Measurements from ENCODE around the gene INHBC. TPM values are rescaled to one million over a fixed set of nuclear protein-coding genes. Genes with fewer than 3 reads are reported as not detected.
A peak's percentile ranks its signal among the peaks of the same experiment; 100 is the strongest.

The INHBC gene
- total RNA-seq, 1 experiment from 2014 or later, result not detected

DNA sequence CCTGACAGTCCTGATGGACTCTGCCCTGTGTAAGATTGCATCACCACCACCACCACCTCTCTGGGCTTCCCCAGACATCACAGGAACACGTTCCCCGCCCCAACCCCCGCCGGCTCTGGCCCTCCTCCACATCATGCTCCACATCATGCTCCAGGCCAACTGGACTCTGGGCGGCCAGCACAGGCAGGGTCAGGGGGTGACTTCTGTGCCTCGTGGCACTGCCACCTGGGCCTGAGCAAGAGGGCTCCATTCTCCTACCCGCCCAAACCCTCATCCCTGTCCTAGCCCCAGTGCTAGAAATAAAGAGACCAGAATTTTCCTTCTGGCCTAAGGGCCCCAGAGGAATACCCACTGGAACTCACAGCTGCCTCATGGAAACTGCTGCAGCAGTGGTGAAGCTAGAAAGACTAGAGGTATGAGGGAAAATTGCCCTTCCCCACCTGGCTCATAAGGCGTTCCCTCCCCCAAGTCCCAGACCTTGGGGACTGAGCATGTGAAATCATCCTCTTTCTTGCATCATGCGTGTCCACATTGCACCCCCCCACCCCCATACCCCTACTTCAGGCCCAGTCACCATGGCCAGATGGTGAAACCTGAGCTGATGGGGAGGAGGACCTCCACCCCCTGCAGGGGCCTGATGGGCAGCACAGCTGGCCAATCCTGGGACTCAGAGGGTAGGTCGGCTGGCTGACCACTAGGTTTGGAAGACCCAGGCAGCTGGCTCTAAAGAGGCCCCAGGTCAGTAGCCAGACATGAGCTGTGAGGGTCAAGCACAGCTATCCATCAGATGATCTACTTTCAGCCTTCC, 20.2 kb downstream of the INHBC start, which contains the start of gene INHBE:
INHBE (plus strand) TSS at position 742 of the 808 bp plus-strand sequence. CDS start 230 bp downstream, outside the sequence.
- in situ Hi-C loops (cut with HindIII; ENCODE audit: low pct_unique_long_range_greater_than_20kb, low sequenced_read_pairs) (no loop called here), intact Hi-C loops (cut with micrococcal nuclease; ENCODE audit: unreplicated experiment) (loop anchor here (5.0 kb wide), 2 partner anchors 168 to 192 kb away; no protein-coding TSS in a partner anchor)
- TF ChIP-seq POLR2AphosphoS5 (IDR thresholded peaks at IDR 0.05; ENCODE audit: low read depth, low read length), result no peak
- TF ChIP-seq, protein P1, sequence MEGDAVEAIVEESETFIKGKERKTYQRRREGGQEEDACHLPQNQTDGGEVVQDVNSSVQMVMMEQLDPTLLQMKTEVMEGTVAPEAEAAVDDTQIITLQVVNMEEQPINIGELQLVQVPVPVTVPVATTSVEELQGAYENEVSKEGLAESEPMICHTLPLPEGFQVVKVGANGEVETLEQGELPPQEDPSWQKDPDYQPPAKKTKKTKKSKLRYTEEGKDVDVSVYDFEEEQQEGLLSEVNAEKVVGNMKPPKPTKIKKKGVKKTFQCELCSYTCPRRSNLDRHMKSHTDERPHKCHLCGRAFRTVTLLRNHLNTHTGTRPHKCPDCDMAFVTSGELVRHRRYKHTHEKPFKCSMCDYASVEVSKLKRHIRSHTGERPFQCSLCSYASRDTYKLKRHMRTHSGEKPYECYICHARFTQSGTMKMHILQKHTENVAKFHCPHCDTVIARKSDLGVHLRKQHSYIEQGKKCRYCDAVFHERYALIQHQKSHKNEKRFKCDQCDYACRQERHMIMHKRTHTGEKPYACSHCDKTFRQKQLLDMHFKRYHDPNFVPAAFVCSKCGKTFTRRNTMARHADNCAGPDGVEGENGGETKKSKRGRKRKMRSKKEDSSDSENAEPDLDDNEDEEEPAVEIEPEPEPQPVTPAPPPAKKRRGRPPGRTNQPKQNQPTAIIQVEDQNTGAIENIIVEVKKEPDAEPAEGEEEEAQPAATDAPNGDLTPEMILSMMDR (IDR thresholded peaks at IDR 0.05), result no peak
- Histone ChIP-seq H3K36me3 (ENCODE audit: control insufficient read depth, insufficient read depth, low read length) (no peaks in the 10 kb centered on the region), H3K4me3 (ENCODE audit: low read depth in 2 of 2, low read length in 2 of 2) (no peak within 1 kb of the TSS), H3K27me3 (ENCODE audit: control insufficient read depth, insufficient read depth, low read length) (no peaks in the 10 kb centered on the region), H3K27ac (ENCODE audit: low read length) (peak within 1 kb of the TSS; percentile 13; the same call in 1 of the 2 replicates), H3K9me3 (ENCODE audit: control insufficient read depth, insufficient read depth, low read depth, low read length) (no peaks in the 10 kb centered on the region), H3K4me1 (ENCODE audit: control insufficient read depth, insufficient read depth, low read length) (peaks cover 6% of the 10 kb centered on the region)
- ATAC-seq, result no peak
- BruUV-seq (replicated peaks), result no TSS peak
- POLR2A ChIA-PET, result no interaction called here
- CTCF ChIA-PET, result interaction anchor here (0.6 to 3.2 kb wide), 8 partner anchors 12 to 242 kb away, joined by 3 to 54 read pairs (median 5); no protein-coding TSS in a partner anchor
- no peak for DNase-seq (ENCODE audit: low read depth, low spot score)

DNA sequence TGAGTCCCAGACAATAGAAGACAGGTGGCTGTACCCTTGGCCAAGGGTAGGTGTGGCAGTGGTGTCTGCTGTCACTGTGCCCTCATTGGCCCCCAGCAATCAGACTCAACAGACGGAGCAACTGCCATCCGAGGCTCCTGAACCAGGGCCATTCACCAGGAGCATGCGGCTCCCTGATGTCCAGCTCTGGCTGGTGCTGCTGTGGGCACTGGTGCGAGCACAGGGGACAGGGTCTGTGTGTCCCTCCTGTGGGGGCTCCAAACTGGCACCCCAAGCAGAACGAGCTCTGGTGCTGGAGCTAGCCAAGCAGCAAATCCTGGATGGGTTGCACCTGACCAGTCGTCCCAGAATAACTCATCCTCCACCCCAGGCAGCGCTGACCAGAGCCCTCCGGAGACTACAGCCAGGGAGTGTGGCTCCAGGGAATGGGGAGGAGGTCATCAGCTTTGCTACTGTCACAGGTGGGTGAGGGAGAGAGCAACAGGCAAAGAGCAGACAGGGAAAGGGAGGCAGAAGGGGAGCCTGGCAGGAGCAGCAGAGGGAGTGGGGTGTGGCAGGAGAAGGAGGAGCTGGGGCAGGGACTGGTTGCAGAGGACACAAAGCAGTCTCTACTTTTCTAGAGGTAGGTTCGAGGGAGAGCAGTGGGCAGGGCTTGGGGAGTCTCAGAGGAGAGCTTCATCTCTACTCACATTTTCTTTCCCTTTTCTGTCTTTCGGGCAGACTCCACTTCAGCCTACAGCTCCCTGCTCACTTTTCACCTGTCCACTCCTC, 21.0 kb downstream of the INHBC start:
- Histone ChIP-seq H3K4me3 (ENCODE audit: low read depth in 2 of 2, low read length in 2 of 2) (no peak overlapping the region), H3K27me3 (ENCODE audit: control insufficient read depth, insufficient read depth, low read length) (no peaks in the 10 kb centered on the region), H3K36me3 (ENCODE audit: control insufficient read depth, insufficient read depth, low read length) (no peaks in the 10 kb centered on the region), H3K9me3 (ENCODE audit: control insufficient read depth, insufficient read depth, low read depth, low read length) (no peaks in the 10 kb centered on the region), H3K27ac (ENCODE audit: low read length) (no peak overlapping the region; the same call in 1 of the 2 replicates), H3K4me1 (ENCODE audit: control insufficient read depth, insufficient read depth, low read length) (peaks cover 10% of the 10 kb centered on the region)
- ChIA-PET CTCF (interaction anchor here (0.6 to 1.8 kb wide), 9 partner anchors 13 to 242 kb away, joined by 3 to 22 read pairs (median 5); no protein-coding TSS in a partner anchor), POLR2A (no interaction called here)
- no TSS peak for BruUV-seq (replicated peaks)
- TF ChIP-seq, protein P1 (IDR thresholded peaks at IDR 0.05), result no peak
- TF ChIP-seq POLR2AphosphoS5 (IDR thresholded peaks at IDR 0.05; ENCODE audit: low read depth, low read length) (no peak), TCF7L2 (IDR thresholded peaks at IDR 0.05; ENCODE audit: low read depth, low read length) (no peak), SIN3A (IDR thresholded peaks at IDR 0.05; ENCODE audit: borderline replicate concordance, insufficient read depth, low read depth, low read length) (no peak)
- TF ChIP-seq, protein P2, sequence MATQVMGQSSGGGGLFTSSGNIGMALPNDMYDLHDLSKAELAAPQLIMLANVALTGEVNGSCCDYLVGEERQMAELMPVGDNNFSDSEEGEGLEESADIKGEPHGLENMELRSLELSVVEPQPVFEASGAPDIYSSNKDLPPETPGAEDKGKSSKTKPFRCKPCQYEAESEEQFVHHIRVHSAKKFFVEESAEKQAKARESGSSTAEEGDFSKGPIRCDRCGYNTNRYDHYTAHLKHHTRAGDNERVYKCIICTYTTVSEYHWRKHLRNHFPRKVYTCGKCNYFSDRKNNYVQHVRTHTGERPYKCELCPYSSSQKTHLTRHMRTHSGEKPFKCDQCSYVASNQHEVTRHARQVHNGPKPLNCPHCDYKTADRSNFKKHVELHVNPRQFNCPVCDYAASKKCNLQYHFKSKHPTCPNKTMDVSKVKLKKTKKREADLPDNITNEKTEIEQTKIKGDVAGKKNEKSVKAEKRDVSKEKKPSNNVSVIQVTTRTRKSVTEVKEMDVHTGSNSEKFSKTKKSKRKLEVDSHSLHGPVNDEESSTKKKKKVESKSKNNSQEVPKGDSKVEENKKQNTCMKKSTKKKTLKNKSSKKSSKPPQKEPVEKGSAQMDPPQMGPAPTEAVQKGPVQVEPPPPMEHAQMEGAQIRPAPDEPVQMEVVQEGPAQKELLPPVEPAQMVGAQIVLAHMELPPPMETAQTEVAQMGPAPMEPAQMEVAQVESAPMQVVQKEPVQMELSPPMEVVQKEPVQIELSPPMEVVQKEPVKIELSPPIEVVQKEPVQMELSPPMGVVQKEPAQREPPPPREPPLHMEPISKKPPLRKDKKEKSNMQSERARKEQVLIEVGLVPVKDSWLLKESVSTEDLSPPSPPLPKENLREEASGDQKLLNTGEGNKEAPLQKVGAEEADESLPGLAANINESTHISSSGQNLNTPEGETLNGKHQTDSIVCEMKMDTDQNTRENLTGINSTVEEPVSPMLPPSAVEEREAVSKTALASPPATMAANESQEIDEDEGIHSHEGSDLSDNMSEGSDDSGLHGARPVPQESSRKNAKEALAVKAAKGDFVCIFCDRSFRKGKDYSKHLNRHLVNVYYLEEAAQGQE (IDR thresholded peaks at IDR 0.05; ENCODE audit: insufficient read depth in 1 of 2, low read depth in 2 of 2, low read length in 1 of 2), result no peak
- in situ Hi-C loops (cut with HindIII; ENCODE audit: low pct_unique_long_range_greater_than_20kb, low sequenced_read_pairs) (no loop called here), intact Hi-C loops (cut with micrococcal nuclease; ENCODE audit: unreplicated experiment) (loop anchor here (5.0 kb wide), 1 partner anchor 167 kb away; no protein-coding TSS in a partner anchor)
- no peak for DNase-seq (ENCODE audit: low read depth, low spot score)
- ATAC-seq, result no peak
